H1 (cell line): ENCODE results near the gene CEP83.

Experiments
- ATF2 ChIP-seq: IDR thresholded peaks from 2 replicates; pipeline ENCODE4 v1.6.1; 2012; ENCODE audit warnings: low read length, inconsistent platforms
- CBX5 ChIP-seq: fragments of 300-800, 300-1000 bp; sonication (generic); IDR thresholded peaks from 2 replicates; pipeline ENCODE4 v1.7.1; 2016; ENCODE audit warnings: antibody characterized with exemption, low read length, low read depth
- CEBPB ChIP-seq: IDR thresholded peaks from 2 replicates; pipeline ENCODE4 v1.6.1; 2012; ENCODE audit warnings: low read depth, low read length
- FOSL1 ChIP-seq: IDR thresholded peaks from 2 replicates; pipeline ENCODE4 v1.6.1; 2011; ENCODE audit warnings: mild to moderate bottlenecking, low read depth, low read length, moderate library complexity; ENCODE audit not compliant: insufficient read depth
- HDAC2 ChIP-seq, 2 experiments: fragments of 300-600 bp in 1 of 2; sonication (generic) in 1 of 2; IDR thresholded peaks; 2 replicates each; pipeline ENCODE4 v1.6.1; 2011 to 2012; ENCODE audit warnings: low read depth in 2 of 2, low read length in 2 of 2, mild to moderate bottlenecking in 2 of 2, moderate library complexity in 2 of 2, borderline replicate concordance in 1 of 2, inconsistent platforms in 1 of 2
- POLR2A ChIP-seq, 2 experiments: IDR thresholded peaks; 1 replicate in 1 of 2; 2 replicates in 1 of 2; pipeline ENCODE4 v1.6.1; 2011; ENCODE audit warnings: low read depth in 2 of 2, low read length in 2 of 2, mild to moderate bottlenecking in 2 of 2; ENCODE audit errors: control extremely low read depth in 1 of 2
- RNF2 ChIP-seq: fragments of 200-900, 300-1000 bp; sonication (generic); IDR thresholded peaks from 2 replicates; pipeline ENCODE4 v1.7.1; 2016; ENCODE audit warnings: borderline replicate concordance, low read depth, mild to moderate bottlenecking, antibody characterized with exemption, low read length; ENCODE audit not compliant: poor library complexity, severe bottlenecking; ENCODE audit errors: missing control alignments
- SP2 ChIP-seq: IDR thresholded peaks from 2 replicates; pipeline ENCODE4 v1.6.1; 2012; ENCODE audit warnings: mild to moderate bottlenecking, low read length, inconsistent platforms
- SRF ChIP-seq: IDR thresholded peaks from 2 replicates; pipeline ENCODE4 v1.6.1; 2011; ENCODE audit warnings: mild to moderate bottlenecking, low read depth, low read length, moderate library complexity
- TF ChIP-seq, protein P1 (sequence below), 3 experiments: IDR thresholded peaks; 1 replicate in 2 of 3; 2 replicates in 1 of 3; pipeline versions ENCODE4 v1.5.1 to v1.6.1; 2011; ENCODE audit warnings: low read length in 3 of 3, mild to moderate bottlenecking in 3 of 3, inconsistent platforms in 2 of 3, low read depth in 1 of 3, moderate library complexity in 1 of 3; ENCODE audit not compliant: insufficient read depth in 1 of 3; ENCODE audit errors: control extremely low read depth in 1 of 3

- TF ChIP-seq CEBPB (no peak), CBX5 (no peak), SP2 (no peak), HDAC2 (IDR thresholded peaks at IDR 0.05; ENCODE audit: borderline replicate concordance in 1 of 2, low read depth in 2 of 2, low read length in 2 of 2) (no peak), RNF2 (no peak), SRF (no peak), ATF2 (no peak), FOSL1 (no peak), POLR2A (IDR thresholded peaks at IDR 0.05; ENCODE audit: control extremely low read depth in 1 of 2, low read depth in 2 of 2, low read length in 2 of 2) (no peak)
- TF ChIP-seq, protein P1, sequence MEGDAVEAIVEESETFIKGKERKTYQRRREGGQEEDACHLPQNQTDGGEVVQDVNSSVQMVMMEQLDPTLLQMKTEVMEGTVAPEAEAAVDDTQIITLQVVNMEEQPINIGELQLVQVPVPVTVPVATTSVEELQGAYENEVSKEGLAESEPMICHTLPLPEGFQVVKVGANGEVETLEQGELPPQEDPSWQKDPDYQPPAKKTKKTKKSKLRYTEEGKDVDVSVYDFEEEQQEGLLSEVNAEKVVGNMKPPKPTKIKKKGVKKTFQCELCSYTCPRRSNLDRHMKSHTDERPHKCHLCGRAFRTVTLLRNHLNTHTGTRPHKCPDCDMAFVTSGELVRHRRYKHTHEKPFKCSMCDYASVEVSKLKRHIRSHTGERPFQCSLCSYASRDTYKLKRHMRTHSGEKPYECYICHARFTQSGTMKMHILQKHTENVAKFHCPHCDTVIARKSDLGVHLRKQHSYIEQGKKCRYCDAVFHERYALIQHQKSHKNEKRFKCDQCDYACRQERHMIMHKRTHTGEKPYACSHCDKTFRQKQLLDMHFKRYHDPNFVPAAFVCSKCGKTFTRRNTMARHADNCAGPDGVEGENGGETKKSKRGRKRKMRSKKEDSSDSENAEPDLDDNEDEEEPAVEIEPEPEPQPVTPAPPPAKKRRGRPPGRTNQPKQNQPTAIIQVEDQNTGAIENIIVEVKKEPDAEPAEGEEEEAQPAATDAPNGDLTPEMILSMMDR (IDR thresholded peaks at IDR 0.05; ENCODE audit: control extremely low read depth in 1 of 3, insufficient read depth in 1 of 3, low read depth in 1 of 3, low read length in 3 of 3) = no peak
These were observed 121.5 kb downstream of the CEP83 start for GRCh38 chr12:94338006-94338794.
